Measurements from ENCODE around the gene RPL14.

- TF ChIP-seq POLR2AphosphoS5 (IDR thresholded peaks at IDR 0.05) = no peak
- no peak for TF ChIP-seq CTCF (IDR thresholded peaks at IDR 0.05)
- no peak for TF ChIP-seq EP300 (IDR thresholded peaks at IDR 0.05)
Measured at GRCh38 chr3:40456279-40456939, 730 bp upstream of the RPL14 start.

Data from suprapubic skin (tissue), 4 donors.